Gastrocnemius medialis (tissue), 4 donors: ENCODE data around the gene SERPINE2. TPM values are rescaled to one million over a fixed set of nuclear protein-coding genes. Genes with fewer than 3 reads are reported as not detected.

Experiments used
- ATAC-seq, 2 donors: fragments of 150-250 bp; one replicate each; pipeline ENCODE4 v1.9.1; 2016
- DNase-seq, 2 donors: peaks; one replicate each; pipeline ENCODE4 v3.0.0-alpha.2; 2019
- H3K27ac ChIP-seq, 4 donors: fragments of 200-600 bp; sonication (generic); 1 replicate in 1 of 4; 2 replicates in 3 of 4; pipeline ENCODE4 v1.5.1; 2016 to 2018; ENCODE audit warnings: mild to moderate bottlenecking in 2 of 4, moderate library complexity in 1 of 4
- H3K27me3 ChIP-seq, 3 donors: fragments of 200-600 bp; sonication (generic) in 2 of 3; 1 replicate in 1 of 3; 2 replicates in 2 of 3; pipeline versions ENCODE4 v1.5.1 to v1.6.0; 2016 to 2019; ENCODE audit warnings: mild to moderate bottlenecking in 1 of 3, moderate library complexity in 1 of 3
- H3K36me3 ChIP-seq, 2 donors: fragments of 200-600 bp; sonication (generic) in 1 of 2; one replicate each; pipeline ENCODE4 v1.5.1; 2017 to 2018
- H3K4me1 ChIP-seq, 2 donors: fragments of 200-600 bp; sonication (generic) in 1 of 2; one replicate each; pipeline ENCODE4 v1.5.1; 2016 to 2017; ENCODE audit warnings: mild to moderate bottlenecking in 2 of 2
- H3K4me3 ChIP-seq, 4 donors: fragments of 200-600 bp; sonication (generic) in 3 of 4; 1 replicate in 1 of 4; 2 replicates in 3 of 4; pipeline ENCODE4 v1.5.1; 2016 to 2019; ENCODE audit warnings: mild to moderate bottlenecking in 2 of 4
- H3K9me3 ChIP-seq, 3 donors: fragments of 200-600 bp; sonication (generic) in 2 of 3; 1 replicate in 1 of 3; 2 replicates in 2 of 3; pipeline ENCODE4 v1.5.1; 2016 to 2019
- POLR2A ChIP-seq, 2 donors: fragments of 450-650 bp; IDR thresholded peaks; one replicate each; pipeline ENCODE4 v1.6.1; 2017; ENCODE audit warnings: antibody characterized with exemption in 2 of 2, mild to moderate bottlenecking in 2 of 2, moderate library complexity in 2 of 2
- in situ Hi-C, 4 donors: fragments of 200-750 bp; cut with MboI; loops; one replicate each; pipeline versions ENCODE4 v1.15.0 to v1.8.0; 2017; ENCODE audit warnings: low sequenced_read_pairs in 4 of 4
- intact Hi-C: fragments of 100-400 bp; cut with DNase I; formaldehyde crosslinking; loops from one replicate; pipeline ENCODE4 v1.15.1; 2023; ENCODE audit warnings: low total_unique reads
- total RNA-seq, 4 donors: library from RNA; depleted of rRNA; stranded (reverse); fragments of >200 nt; gene quantifications; one replicate each; pipeline versions ENCODE4 v1.1.0 to v1.2.3, GENCODE V29; 2016
- TF ChIP-seq, protein P1 (sequence below), 5 experiments: fragments of 450-650 bp in 3 of 5; fragments of 200-600 bp in 2 of 5; sonication (generic) in 2 of 5; IDR thresholded peaks in 4 of 5; conservative IDR thresholded peaks in 1 of 5; 1 replicate in 4 of 5; 2 replicates in 1 of 5; pipeline ENCODE4 v1.5.1; 2016 to 2019; ENCODE audit warnings: antibody characterized with exemption in 5 of 5, mild to moderate bottlenecking in 3 of 5, moderate library complexity in 3 of 5

SERPINE2 gene
- total RNA-seq, 4 donors from 2014 or later = 0.41 to 2.8 (median 1.4) TPM

DNA sequence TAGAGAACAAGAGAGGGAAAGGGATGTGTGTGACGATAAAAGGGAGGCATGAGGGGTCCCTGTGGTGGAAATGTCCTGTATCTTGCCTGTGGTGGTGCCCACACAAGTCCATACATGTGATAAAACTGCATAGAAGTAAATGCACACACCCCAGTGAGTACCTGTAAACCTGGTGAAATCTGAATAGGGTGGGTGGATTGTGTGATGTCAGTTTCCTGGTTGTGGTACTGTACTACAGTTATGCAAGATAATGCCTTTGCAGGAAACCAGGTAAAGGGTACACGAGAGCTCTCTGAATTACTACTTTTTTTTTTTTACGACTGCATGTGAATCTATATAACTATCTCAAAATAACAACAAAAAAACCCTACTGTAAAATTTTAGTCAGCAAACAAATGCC, 22.1 kb downstream of the SERPINE2 start:
- Histone ChIP-seq H3K36me3 (no peaks in the 10 kb centered on the region), H3K9me3 (no peaks in the 10 kb centered on the region), H3K27me3 (no peaks in the 10 kb centered on the region), H3K4me1 (no peaks in the 10 kb centered on the region), H3K4me3 (no peak overlapping the region), H3K27ac (no peak overlapping the region)
- DNase-seq = no peak
- ATAC-seq = no peak
- in situ Hi-C loops (no loop called here), intact Hi-C loops (no loop called here)
- TF ChIP-seq, protein P1, sequence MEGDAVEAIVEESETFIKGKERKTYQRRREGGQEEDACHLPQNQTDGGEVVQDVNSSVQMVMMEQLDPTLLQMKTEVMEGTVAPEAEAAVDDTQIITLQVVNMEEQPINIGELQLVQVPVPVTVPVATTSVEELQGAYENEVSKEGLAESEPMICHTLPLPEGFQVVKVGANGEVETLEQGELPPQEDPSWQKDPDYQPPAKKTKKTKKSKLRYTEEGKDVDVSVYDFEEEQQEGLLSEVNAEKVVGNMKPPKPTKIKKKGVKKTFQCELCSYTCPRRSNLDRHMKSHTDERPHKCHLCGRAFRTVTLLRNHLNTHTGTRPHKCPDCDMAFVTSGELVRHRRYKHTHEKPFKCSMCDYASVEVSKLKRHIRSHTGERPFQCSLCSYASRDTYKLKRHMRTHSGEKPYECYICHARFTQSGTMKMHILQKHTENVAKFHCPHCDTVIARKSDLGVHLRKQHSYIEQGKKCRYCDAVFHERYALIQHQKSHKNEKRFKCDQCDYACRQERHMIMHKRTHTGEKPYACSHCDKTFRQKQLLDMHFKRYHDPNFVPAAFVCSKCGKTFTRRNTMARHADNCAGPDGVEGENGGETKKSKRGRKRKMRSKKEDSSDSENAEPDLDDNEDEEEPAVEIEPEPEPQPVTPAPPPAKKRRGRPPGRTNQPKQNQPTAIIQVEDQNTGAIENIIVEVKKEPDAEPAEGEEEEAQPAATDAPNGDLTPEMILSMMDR (IDR thresholded peaks at IDR 0.05 in 4 of 5, conservative IDR thresholded peaks at IDR 0.05 in 1 of 5) = no peak
- no peak for TF ChIP-seq POLR2A (IDR thresholded peaks at IDR 0.05)

DNA sequence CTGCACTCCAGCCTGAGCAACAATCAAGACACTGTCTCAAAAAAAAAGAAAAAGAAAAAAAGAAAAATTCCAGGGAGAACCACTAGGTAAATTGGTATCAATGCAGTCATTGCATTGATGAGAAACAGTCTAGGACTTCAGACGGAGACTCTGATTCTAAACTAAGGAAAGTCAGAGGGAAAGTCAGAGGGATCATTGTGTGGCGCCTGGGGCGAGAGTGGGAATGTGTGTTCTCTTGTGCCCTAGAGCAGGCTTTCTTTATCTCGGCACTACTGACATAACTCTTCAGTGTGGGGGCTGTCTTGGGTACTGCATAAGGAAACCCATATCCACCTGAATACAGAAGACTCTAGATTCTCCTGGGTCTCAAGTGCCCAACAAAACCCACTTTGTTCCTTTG, 24.8 kb downstream of the SERPINE2 start:
- Histone ChIP-seq H3K9me3 (no peaks in the 10 kb centered on the region), H3K36me3 (no peaks in the 10 kb centered on the region), H3K27ac (no peak overlapping the region), H3K4me3 (no peak overlapping the region), H3K27me3 (no peaks in the 10 kb centered on the region), H3K4me1 (no peaks in the 10 kb centered on the region)
- DNase-seq = no peak
- in situ Hi-C loops (no loop called here), intact Hi-C loops (no loop called here)
- no peak for ATAC-seq
- TF ChIP-seq POLR2A (IDR thresholded peaks at IDR 0.05) = no peak
- TF ChIP-seq, protein P1 (IDR thresholded peaks at IDR 0.05 in 4 of 5, conservative IDR thresholded peaks at IDR 0.05 in 1 of 5) = no peak

DNA sequence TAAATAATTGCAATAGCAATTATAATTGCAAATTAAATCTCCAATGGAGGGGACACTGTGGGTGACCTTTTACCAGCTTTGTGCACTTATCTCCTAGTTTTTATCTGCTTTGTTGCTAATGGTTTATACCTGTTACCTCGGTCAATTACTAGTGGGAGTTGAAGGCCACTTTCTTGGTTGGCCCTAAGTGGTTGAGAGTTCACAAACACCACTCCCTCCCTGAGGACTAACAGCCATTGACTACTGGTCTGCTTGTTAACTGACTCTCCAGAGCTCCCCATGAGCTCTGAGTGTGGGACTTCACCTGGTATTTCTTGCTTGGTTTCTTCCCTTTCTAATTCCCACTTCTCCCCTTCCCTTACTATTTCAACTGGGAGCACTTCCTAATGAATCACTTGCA, 27.2 kb downstream of the SERPINE2 start:
- Histone ChIP-seq H3K9me3 (no peaks in the 10 kb centered on the region), H3K27ac (no peak overlapping the region), H3K4me3 (no peak overlapping the region), H3K36me3 (no peaks in the 10 kb centered on the region), H3K4me1 (no peaks in the 10 kb centered on the region), H3K27me3 (no peaks in the 10 kb centered on the region)
- DNase-seq (no peak), ATAC-seq (no peak)
- intact Hi-C loops = no loop called here
- in situ Hi-C loops = no loop called here
- TF ChIP-seq, protein P1 (IDR thresholded peaks at IDR 0.05 in 4 of 5, conservative IDR thresholded peaks at IDR 0.05 in 1 of 5) = no peak
- no peak for TF ChIP-seq POLR2A (IDR thresholded peaks at IDR 0.05)

DNA sequence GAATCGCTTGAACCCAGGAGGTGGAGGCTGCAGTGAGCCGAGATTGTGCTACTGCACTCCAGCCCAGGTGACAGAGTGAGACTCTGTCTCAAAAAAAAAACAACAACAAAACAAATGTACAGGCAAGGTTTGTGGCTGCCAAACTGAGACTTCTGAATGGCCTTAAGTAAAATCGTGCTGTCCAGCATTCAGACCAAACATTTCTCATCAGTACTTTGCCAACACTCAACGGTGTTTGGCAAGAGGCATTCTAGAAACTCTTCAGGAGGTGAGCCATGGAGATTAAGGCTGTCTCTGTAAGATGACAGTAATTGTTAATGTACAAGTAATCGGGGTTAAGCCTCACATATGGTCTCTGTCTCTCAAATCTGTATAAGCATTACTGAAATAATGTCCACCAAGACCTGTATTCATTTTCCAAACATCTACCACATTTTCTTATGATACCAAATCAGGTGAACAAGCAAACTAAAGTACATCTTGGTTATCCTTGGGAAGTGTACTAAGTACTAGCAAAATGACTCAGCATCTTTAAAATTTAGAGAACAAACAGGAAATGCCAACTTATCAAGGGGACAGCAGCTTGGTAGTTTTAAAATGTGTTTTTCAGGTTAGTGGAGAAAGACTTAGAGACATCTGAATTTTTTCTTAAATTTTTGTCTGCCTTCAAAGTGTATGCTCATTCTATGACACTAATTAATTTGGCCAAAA, 29.3 kb downstream of the SERPINE2 start:
- Histone ChIP-seq H3K36me3 (no peaks in the 10 kb centered on the region), H3K4me3 (no peak overlapping the region), H3K4me1 (no peaks in the 10 kb centered on the region), H3K9me3 (no peaks in the 10 kb centered on the region), H3K27me3 (no peaks in the 10 kb centered on the region), H3K27ac (no peak overlapping the region)
- TF ChIP-seq POLR2A (IDR thresholded peaks at IDR 0.05) = no peak
- TF ChIP-seq, protein P1 (IDR thresholded peaks at IDR 0.05 in 4 of 5, conservative IDR thresholded peaks at IDR 0.05 in 1 of 5) = no peak
- intact Hi-C loops (no loop called here), in situ Hi-C loops (no loop called here)
- ATAC-seq = no peak
- DNase-seq = no peak
